Hematopoietic multipotent progenitor cell (in vitro differentiated cells): ENCODE measurements around the gene MCFD2. TPM values are rescaled to one million over a fixed set of nuclear protein-coding genes. Genes with fewer than 3 reads are reported as not detected.

Experiments used
- DNase-seq, 3 donors: peaks; one replicate each; pipeline ENCODE4 v3.0.0-alpha.2; 2011 to 2015; ENCODE audit warnings: low read depth in 2 of 3, low spot score in 2 of 3
- total RNA-seq: library from RNA; depleted of rRNA; stranded (reverse); fragments of >200 nt; gene quantifications from one replicate; pipeline ENCODE4 v1.2.3, GENCODE V29; 2012

Gene MCFD2
- 43.6 TPM for total RNA-seq

DNA sequence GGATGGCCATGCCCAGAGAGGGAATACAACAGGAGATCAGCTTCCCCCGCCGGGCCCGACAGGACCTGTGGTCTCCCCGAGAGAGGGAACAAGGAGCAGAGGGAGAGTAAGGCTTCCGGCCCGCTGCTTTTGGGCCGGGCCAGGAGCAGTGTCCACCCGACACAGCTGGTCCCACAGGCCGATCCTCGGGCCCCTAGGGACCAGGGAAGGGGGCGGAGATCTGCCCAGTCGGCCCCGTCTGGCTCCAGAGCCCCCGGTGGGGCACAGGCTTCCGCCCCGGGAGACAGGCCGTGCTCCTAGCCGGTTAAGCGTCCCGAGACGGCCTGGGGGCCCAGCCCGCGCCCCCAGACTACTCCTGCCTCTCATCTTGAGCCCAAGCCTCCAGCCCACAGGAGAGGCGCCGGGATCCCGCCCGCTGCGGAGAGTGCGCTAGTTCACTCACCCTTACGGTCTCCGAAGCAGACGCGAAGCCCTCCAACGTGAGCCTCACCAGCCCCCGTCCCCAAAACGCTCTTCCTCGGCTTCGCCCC, at the start of gene MCFD2:
MCFD2 (minus strand) TSS at position 526 of the 530 bp plus-strand sequence. CDS start 6,635 bp downstream, outside the sequence.
- DNase-seq: peak in 1 of 3 donors; percentile 36

DNA sequence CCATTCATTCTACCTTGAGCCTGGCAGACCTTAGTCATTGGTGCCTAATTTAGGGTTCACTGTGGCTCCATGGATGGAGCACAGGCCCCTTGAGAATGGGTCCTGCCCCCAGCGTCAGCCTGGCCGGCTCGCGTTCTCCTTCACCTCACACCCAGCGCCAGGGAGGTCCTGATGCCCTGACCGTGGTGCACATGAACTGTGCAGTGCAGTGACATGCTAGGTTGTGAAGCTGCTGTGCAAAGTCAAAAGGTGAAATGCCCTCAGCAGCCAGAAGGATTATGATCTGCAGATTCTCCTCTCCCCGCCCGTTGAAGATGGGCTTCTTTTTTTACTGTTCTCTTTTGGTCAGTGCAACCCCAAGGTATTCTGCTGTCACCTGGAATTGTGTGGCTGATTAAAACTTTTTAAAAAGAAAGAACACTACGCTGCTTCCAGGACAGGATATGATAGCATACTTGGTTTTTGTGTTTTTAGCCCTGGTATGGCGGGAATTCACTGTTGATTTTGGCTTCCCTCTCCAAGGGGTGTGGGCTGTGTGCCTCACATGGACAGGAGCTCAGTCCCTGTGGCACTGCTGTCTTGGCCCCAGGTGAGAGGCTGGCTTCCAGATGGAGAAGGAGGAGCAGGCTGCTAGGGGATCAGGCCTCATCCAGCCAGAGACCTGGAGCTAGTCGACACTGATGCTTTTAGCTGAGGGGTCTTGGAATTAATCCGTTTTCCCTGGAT, 49.4 kb upstream of the MCFD2 start:
- DNase-seq: no peak

DNA sequence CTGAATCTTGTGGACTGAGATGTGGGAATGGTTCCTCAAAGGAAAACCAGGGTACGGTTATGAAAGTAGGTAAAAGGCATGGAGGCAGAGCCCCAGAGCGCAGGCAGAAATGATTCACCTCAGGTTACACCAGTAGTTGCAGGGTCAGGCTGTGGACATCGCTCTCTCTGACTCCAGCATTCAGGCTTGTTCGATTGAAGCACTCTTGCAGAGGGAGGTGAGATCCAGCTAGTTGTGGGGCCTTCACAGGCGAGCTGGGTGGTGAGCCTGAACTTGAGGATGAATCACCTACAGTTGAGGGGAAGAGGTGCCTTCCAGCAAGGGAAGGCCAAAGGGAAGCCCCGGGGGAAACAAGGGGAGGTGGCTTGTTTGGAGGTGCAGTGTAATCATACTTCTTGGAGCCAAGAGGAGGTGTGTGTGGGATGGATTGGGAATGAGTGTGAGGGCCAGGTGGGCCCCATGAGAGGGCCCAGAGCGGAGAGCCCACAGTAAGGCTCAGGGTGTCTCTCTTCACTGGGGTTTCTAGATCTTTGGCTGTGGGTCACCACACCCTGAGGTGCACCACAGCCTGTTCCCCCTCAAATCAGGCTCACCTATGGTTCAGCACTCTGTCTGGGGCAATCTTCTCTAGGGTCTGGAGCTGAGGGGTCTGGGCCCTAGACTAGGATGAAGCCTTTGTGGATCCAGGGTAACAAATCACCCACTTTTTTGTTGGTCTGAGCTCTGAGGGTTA, 48.5 kb upstream of the MCFD2 start:
- no peak for DNase-seq

DNA sequence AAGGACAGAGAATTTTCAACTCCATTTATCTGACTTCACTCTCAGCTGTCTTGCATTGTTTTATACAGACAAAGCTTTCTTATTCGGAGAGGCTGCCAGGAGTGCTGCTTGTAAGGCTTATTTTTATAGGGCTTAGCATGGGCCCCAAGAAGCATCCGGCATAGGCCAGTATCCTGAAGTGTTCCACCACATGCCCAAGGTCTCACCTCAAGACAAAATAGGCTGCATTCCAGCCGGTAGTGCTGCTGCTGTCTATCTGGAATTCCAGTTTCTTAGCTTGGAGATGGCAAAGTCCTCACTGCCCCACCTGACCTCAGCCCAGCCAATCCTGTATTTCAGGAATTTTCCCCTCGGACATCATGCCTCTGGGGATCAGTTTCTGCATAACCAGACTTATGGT, 47.6 kb upstream of the MCFD2 start:
- no peak for DNase-seq

DNA sequence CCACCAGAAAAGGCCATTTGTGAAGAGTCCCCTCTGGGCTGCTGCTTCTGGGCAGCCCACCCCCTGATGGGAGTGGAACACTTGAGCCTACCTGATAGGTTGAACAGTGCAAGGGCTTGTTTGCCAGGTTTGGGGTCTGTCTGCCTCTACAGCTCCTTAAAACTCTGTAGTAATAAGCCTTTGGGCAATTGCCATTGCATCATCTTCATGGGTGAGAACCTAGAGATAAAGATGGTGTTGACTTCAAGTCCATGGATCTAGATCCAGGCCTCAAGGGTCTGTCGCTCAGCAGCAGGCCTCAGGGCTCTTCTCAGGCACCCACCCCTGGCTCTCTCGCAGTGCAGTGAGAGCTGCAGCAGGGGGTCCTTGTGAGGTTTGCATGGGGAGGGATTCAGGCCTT, 47.1 kb upstream of the MCFD2 start:
- no peak for DNase-seq

DNA sequence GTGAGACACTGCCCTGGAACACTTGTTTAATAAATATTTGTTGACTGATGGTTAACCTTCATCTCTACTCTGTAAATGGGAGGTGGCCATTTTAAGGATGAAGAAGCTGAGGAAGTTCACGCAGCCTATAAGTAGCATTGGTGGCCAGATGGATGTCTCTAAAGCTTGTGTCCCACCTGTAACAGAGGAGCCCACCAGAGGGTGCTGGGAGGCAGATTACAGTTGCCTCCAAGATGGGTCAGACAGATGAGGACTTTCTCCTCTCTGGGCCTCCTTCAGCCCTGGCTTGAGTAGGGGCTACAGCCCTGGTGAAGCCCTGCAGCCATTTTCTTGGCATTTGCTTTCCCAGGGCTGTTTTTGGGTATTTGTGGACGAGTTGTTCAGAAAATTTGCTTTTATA, 45.0 kb upstream of the MCFD2 start:
- DNase-seq: peak in 1 of 3 donors; percentile 38

DNA sequence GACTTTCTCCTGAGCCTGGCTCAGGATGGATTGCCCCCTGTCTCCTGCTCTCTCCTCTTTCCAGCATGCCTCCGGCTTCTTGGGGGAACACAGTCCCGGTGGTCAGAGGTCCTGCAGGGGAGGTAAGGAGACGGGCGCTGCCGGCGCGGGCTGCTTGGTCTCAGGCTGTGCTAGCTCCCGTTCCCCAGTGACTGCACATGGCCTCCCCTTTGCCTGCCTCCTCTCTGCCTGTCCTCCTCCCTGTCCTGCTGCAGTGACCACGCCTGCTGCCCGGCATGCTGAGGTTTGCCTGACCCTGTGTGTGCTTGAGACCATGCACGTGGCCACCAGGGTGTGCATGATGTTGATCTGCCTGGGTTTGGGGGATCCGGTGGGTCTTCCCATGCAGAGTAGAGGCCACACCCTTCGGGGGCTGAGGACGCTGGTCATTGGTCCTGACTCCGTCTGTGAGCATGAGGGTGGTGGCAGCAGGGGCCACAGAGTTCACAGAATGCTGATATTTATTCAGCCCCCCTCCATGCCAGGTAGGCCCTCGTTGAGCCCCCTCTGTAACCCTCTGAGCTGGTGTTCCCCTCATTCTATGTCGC, 42.9 kb upstream of the MCFD2 start:
- no peak for DNase-seq

DNA sequence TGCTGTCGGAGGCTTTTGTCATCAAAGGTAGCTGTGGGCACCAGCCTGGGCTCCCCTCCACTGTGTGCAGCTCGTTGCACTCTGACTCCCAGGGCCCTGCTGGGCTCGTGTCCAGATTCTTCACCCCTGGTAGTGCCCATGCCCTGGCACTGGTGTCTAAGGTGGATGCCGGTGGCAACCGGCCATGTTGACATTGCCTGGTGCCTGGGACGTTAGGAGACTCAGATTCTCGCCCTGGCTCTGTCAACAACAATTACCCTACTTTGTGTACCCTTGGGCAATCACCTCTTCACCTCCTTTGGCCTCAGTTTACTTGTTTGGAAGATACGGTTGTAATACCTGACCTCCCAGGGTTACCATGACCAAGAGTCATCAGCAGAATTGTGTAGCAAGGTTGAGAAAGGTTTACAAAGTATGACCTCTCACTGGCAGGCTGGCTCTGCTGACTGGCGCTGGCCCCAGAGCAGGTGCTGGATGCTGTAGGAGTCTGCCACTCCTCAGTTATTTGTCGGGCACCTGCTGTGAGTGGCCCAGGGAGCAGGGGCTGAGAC, 41.5 kb upstream of the MCFD2 start:
- DNase-seq: no peak

DNA sequence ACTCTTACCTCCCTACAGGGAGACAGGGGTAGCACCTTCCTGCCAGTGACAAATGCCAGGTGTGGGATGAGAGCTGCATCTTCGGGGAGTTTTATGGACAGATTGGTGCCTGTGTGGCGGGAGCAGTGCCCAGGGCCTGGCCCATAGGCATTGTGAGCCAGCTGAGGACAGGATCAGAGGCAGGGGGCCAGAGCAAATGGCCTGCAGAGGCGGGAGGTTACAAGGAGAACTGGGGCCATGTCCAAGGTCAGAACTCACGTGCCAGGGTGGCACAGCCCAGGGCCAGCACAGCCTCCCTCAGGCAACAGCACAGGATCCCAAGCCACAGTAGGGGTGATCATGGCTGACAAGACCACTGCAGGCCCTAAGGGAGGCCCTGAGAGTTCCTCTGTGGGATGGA, 40.2 kb upstream of the MCFD2 start:
- DNase-seq: no peak

DNA sequence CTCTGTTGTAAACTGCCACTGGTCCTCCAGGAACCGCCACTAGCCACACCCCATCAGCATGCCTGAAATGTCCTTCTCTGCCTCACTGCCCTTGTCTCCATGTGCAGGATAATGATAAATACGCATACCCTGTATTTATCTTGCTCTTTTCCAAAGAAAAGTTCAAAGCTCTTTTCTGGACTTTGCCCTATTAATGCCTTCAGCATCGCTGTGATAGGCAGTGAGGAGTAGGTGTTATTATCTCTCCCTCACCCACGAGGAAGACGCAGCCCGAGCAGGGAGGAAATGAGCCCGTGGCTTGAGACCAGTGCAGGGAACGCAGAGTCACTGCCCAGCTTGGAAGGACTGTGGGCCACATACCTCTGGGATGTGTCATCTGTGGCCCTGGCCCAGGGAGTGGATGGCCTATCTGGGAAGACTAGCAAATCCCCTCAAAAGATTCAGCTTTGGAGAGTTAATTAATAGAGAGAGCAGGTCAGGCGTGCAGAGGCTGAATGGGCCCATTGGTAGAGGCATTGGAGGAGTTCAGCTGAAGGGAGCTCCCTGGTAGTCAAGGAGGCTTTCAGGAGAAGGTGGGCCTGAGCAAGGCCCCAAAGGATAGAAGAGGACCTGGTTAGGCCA, 39.5 kb upstream of the MCFD2 start:
- no peak for DNase-seq

DNA sequence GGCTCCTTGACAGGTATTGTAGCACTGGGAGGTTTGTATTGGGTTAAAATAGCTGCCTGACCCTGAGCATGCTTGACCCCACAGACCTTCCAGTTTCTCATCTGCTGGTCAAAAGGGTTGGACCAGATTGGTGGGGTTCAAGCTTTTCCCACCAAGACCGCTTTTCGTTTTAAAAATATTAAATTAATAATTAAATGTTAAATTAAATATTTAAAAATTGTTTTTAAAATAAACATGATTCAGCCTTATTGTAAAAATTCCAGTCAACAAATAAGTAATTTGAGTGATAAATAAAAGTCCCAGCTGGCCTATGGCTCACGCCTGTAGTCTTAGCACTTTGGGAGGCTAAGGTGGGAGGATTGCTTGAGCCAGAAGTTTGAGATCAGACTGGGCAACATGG, 36.6 kb upstream of the MCFD2 start:
- DNase-seq: no peak

DNA sequence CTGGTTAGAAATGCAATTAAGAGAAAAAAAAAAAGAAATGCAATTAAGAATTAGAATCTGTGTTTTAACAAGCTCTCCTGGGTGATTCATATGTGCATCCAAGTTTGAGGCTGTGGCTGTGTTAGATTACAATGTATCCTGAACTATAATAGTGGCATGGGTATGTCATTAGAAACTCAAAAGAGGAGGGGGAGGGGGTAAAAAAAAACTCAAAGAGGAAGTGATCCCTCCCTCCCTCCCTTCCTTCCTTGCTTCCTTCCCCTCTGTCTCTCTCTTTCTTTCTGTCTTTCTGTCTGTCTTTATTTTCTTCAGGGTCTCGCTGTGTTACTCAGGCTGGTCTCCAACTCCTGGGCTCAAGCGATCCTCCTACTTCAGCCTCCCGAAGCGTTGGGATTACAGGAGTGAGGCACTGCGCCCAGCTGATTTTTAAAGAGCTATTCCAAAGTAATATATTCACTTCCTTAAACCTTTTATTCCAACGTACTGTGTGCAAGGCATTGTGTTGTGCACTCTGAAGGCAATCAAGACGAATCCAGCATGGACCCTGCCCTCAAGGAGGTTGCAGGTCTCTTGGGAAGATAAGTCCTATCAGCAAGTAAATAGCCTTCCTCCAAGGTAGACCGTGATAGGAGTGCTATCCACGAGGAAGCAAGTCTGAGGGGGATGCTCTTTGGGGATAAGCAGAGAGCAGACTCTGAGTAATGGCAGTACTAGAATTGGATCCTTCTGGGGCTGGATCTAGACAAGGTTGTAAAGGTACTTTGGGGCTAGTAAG, 35.9 kb upstream of the MCFD2 start:
- no peak for DNase-seq

DNA sequence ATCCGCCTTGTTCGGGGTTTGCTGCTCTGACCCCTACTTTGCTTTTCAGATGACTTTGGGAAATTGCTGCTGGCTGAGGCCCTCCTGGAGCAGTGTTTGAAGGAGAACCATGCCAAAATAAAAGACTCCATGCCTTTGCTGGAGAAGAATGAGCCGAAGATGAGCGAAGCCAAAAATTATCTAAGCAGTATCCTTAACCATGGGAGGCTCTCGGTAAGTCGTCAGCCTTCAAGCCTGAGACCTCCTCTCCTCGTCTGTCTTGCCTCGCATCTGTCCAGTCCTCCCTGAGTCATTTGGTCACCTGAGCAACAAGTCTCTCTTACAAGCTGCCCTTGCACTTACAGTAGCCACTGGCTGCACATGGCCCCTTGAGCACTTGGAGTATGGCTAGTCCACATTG, 34.7 kb upstream of the MCFD2 start:
- DNase-seq: no peak

DNA sequence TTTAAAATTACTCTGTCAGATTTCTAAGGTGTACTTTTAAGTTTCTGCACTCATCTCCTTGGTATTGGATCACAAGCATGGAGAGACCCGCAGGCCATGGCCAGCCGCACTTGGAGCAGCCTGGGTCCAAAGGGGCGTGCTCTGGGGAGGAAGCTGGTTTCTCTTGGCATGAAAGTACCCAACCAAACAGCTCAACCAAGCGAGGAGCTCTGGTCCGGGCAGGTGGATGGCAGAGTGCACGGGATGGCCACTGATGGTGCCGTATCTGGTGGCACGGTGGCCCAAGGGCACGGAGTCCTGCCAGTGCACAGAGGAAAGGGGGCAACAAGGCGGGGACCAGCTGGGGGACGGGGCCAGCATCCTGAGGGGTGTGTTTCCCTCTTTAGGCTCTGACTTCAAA, 32.2 kb upstream of the MCFD2 start:
- DNase-seq: no peak

DNA sequence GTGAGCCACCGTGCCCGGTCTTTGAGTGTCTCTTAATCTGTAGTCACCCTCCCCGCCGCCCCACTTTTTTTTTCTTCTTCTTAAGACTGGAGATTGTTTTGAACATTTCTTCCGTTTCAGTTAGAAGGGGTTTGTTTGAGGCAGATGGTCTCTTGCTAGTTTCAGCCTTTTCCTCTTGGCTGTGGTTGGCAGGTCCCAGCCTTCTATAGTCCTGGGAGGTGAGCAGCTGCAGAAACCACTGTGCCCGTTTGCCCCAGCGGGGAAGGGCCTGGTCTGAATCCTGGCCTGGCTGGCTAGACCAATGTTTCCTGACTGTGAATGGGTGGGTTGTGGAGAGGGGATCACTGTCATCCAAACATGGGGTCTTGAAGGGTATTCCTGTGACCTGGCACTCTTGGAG, 30.1 kb upstream of the MCFD2 start:
- peak in 1 of 3 donors; percentile 45 for DNase-seq

DNA sequence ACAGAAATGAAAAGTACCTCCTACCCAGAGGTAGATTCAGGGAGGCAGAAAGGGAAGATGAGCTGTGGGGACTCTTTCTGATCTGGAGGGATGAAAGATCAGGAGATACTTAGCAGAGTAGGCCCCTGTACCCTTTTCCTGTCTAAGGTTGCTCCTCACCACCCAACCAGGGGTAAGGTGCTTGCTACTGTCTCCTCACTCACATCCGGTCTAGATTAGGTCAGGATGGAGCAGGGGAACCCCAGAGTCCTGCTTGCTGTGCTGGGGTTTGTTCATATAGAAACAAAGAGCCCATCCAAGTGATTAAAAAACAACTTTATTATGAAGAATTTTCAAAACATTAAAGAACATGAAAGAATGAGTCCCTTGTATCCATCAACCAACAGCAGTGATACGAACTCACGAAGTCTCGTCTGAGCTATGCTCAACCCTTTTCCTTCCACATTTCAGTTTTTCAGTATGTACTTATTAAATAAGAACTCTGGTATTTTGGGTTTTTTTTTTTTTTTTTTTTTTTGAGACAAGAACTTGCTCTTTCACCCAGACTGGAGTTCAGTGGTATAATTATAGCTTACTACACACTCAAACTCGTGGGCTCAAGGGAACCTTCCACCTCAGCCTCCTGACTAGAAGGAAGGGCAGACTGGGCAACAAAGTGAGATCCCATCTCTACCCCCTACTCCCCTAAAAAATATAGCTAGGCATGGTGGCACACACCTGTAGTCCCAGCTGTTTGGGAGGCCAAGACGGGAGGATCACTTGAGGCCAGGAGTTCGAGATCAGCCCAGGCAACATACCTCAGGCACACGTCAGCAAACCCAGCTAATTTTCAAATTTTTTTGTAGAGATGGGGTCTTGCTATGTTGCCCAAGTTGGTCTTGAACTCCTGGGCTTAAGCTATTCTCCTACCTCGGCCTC, 28.5 kb upstream of the MCFD2 start:
- DNase-seq: no peak

DNA sequence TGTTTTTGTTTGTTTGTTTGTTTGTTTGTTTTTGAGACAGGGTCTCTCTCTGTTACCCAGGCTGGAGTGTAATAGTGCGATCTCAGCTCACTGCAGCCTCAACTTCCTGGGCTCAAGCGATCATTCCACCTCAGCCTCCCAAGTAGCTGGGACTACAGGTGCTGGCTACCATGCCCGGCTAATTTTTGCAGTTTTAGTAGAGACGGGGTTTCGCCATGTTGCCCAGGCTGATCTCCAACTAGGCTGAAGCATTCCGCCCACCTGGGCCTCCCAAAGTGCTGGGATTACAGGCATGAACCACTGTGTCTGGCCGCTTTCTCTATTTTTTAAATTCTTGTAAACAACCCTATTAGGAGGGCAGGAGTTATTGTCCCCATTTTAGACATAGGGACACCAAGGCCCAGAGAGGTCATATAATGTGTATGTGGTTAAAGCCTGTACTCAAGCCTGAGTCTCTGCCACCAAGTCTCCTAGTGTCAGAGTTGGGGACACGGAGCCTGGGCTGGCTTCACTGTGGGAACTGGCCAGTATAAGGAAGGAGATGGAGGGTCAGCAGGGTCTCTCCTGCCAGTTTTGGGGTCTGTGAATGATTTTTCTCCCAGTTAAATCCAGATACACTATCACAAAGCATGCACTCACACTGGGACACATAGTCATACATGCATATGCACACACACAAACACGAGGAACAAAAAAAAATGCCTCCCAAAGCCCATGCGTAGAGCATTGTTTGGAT, 27.5 kb upstream of the MCFD2 start:
- DNase-seq: no peak

DNA sequence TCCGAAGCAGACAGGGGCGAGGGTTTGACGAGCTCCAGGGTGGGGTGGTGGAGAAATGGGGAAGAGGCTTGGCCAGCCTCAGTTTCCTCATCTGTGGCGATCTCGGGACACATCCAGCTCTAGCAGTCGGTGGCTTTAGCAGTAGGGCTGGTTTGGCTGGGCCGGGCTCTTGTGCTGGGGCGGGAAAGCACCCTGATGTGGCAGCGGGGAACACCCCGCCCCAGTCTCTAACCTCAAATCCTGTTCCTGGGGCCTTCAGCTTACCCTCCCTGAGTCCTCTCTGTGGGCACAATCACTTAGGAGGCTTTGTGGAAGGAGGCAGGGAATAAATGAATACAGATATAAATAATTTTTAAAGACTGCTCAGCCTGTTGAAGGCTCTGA, 26.5 kb upstream of the MCFD2 start:
- peak in 2 of 3 donors; percentile 56 to 62 for DNase-seq
